ENCODE measurements around the gene NME7. TPM values are rescaled to one million over a fixed set of nuclear protein-coding genes. Genes with fewer than 3 reads are reported as not detected.
"Not testable (repeated sequence)": the region's sequence is repeated elsewhere in the genome, so short reads cannot be mapped to it uniquely, and the experiment has no call there.

The NME7 gene
- total RNA-seq, 1 donor from 2014 or later: 14.5 TPM

- CTCF ChIA-PET: no interaction called here
- H3K27me3 Mint-ChIP-seq: no peaks in the 10 kb centered on the region
- intact Hi-C loops (cut with micrococcal nuclease): no loop called here
- H3K4me1 Mint-ChIP-seq: no peaks in the 10 kb centered on the region
- H3K36me3 Mint-ChIP-seq (ENCODE audit: low read depth): no peaks in the 10 kb centered on the region
- no peak for ATAC-seq (ENCODE audit: low read depth)
- POLR2A ChIA-PET: no interaction called here
- TF ChIP-seq CTCF (IDR thresholded peaks at IDR 0.05): no peak
- H3K27ac Mint-ChIP-seq: no peak overlapping the region
- DNase-seq: no peak
- H3K9me3 Mint-ChIP-seq: no peaks in the 10 kb centered on the region
- no peak overlapping the region for H3K4me3 Mint-ChIP-seq
These were observed 181.5 kb downstream of the NME7 start for GRCh38 chr1:169186106-169186505.

- no peaks in the 10 kb centered on the region for H3K4me1 Mint-ChIP-seq
- intact Hi-C loops (cut with micrococcal nuclease): no loop called here
- H3K27me3 Mint-ChIP-seq: no peaks in the 10 kb centered on the region
- H3K36me3 Mint-ChIP-seq (ENCODE audit: low read depth): no peaks in the 10 kb centered on the region
- no peaks in the 10 kb centered on the region for H3K9me3 Mint-ChIP-seq
- no peak overlapping the region for H3K4me3 Mint-ChIP-seq
- CTCF ChIA-PET: no interaction called here
- H3K27ac Mint-ChIP-seq: no peak overlapping the region
- DNase-seq (no peak), ATAC-seq (ENCODE audit: low read depth) (no peak)
- no peak for TF ChIP-seq CTCF (IDR thresholded peaks at IDR 0.05)
- POLR2A ChIA-PET: no interaction called here
These were observed 182.8 kb downstream of the NME7 start for GRCh38 chr1:169184812-169185211.

DNA sequence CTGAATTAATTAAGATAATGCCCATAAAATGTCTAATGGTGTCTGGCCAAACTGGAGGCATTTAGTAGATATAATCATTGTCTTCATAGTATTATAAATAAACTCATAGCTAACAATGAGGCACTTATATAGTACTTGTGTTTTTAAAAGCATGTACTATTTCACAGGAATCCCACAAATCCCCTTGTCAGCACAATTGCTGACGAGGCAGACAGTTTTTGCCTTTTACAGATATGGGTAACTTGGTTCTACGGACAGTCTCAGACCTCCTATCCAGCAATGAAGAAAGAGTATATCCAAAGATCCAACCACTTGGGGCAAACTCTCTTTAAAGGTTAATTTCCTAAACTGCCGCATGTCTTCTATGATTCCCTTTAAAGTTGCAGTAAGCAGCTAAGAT, 187.4 kb downstream of the NME7 start:
- Mint-ChIP-seq H3K27ac (no peak overlapping the region), H3K4me3 (no peak overlapping the region), H3K9me3 (peaks cover 5% of the 10 kb centered on the region), H3K27me3 (no peaks in the 10 kb centered on the region), H3K36me3 (ENCODE audit: low read depth) (no peaks in the 10 kb centered on the region), H3K4me1 (no peaks in the 10 kb centered on the region)
- CTCF ChIA-PET: no interaction called here
- DNase-seq (no peak), ATAC-seq (ENCODE audit: low read depth) (no peak)
- POLR2A ChIA-PET: no interaction called here
- TF ChIP-seq CTCF (IDR thresholded peaks at IDR 0.05): no peak
- intact Hi-C loops (cut with micrococcal nuclease): no loop called here

- H3K4me3 Mint-ChIP-seq; H3K27me3 Mint-ChIP-seq; H3K4me1 Mint-ChIP-seq; H3K9me3 Mint-ChIP-seq; H3K36me3 Mint-ChIP-seq (ENCODE audit: low read depth); intact Hi-C loops (cut with micrococcal nuclease); CTCF ChIA-PET; POLR2A ChIA-PET; H3K27ac Mint-ChIP-seq; ATAC-seq (ENCODE audit: low read depth); DNase-seq: not testable (repeated sequence)
These were observed 188.2 kb downstream of the NME7 start for GRCh38 chr1:169179431-169179830.

DNA sequence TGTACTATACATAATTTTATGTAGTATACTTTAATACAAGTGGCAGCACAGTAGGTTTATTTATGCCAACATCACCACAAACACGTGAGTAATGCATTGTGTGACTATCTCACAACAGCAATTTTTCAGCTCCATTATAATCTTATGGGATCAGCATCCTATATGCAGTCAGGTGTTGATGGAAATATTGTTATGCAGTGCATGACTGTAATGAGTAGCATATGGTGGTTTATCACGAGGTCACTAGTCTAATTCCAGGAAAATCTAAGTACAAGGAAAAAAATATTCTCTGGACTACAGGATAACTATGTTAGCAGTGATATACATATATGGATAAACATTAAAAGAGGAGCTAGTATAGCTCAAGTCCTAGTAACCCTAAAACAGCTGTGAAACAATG, 192.1 kb downstream of the NME7 start:
- no peak overlapping the region for H3K27ac Mint-ChIP-seq
- ATAC-seq (ENCODE audit: low read depth) (no peak), DNase-seq (no peak)
- peaks cover 5% of the 10 kb centered on the region for H3K9me3 Mint-ChIP-seq
- intact Hi-C loops (cut with micrococcal nuclease): no loop called here
- TF ChIP-seq CTCF (IDR thresholded peaks at IDR 0.05): no peak
- ChIA-PET POLR2A (no interaction called here), CTCF (no interaction called here)
- no peaks in the 10 kb centered on the region for H3K36me3 Mint-ChIP-seq (ENCODE audit: low read depth)
- H3K4me3 Mint-ChIP-seq: no peak overlapping the region
- no peaks in the 10 kb centered on the region for H3K4me1 Mint-ChIP-seq
- no peaks in the 10 kb centered on the region for H3K27me3 Mint-ChIP-seq

- H3K36me3 Mint-ChIP-seq (ENCODE audit: low read depth): peaks cover 4% of the 10 kb centered on the region
- H3K4me3 Mint-ChIP-seq: no peak overlapping the region
- DNase-seq (no peak), ATAC-seq (ENCODE audit: low read depth) (no peak)
- H3K27me3 Mint-ChIP-seq: no peaks in the 10 kb centered on the region
- ChIA-PET POLR2A (no interaction called here), CTCF (no interaction called here)
- no peak for TF ChIP-seq CTCF (IDR thresholded peaks at IDR 0.05)
- no peak overlapping the region for H3K27ac Mint-ChIP-seq
- H3K9me3 Mint-ChIP-seq: no peaks in the 10 kb centered on the region
- intact Hi-C loops (cut with micrococcal nuclease): no loop called here
- peaks cover 4% of the 10 kb centered on the region for H3K4me1 Mint-ChIP-seq
These were observed 204.5 kb downstream of the NME7 start for GRCh38 chr1:169163059-169163458.

All from activated B cell treated with CpG ODN at 0.5 μM for 24 hours (primary cell).